Right forelimb (tissue), 1 donor: ENCODE data around the gene OSCAR.

Experiments
- DNase-seq: peaks from one replicate; pipeline ENCODE4 v3.0.0-alpha.2; 2018

The OSCAR gene

DNA sequence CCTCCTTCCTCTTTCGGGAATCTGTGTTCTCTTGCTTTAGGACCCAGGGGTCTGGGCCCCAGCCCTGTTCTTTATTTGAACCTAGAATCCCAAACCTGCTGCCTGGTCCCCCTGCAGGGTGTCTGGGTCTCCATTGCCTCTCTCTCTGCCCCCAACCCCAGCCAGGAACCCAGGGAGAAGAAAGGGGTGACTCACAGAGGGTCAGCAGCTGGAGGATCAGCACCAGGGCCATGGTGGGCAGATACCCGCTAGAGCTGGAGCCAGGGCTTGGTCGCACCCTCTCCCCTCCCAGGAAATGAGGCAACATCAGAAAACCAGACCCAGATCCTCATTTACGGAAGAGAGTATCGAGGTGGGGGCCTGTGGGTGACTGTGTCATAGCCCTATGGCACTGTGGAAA, at the start of gene OSCAR:
Gene OSCAR (minus strand): TSS at position 243 of the 400 bp plus-strand sequence. CDS start 11 bp downstream, at position 232.
- no peak for DNase-seq

DNA sequence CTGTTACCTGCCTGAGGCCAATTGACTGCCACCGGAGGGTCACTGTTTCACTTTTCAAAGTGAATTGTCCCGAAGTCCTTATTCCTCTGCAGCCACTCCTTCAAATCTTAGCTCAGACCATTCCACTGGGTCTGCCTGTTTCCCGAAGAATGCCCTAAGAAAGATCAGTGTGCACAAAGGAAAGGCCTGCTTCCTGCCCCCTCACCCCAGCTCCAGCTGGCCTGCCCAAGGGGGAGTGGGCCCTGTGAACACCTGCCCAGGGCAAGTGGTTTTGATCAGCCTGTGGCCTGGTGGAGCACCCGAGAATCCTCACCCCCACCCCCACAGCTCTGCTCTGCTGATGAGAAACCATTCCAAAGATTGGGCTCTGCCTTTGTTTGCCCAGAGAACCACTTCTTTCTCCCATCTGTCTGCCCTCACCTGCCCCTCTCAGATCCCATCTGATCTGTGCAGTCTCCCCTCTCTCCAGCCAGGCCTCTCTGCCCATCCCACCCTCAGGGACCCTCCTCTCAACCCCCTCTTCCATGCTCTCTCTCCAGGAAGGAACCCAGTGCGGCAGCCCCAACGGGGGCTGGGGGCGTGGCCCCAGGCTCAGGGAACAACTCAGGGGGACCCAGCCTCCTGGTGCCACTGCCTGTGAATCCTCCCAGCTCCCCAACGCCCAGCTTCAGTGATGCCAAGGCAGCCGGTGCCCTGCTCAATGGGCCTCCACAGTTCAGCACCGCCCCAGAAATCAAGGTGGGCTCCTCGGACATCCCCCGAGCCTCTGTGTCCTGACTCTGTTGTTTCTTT, 48.6 kb upstream of the OSCAR start:
- DNase-seq: no peak

GRCh38 chr19:54148158-54148557, 47.6 kb upstream of the OSCAR start:
- DNase-seq: no peak

DNA sequence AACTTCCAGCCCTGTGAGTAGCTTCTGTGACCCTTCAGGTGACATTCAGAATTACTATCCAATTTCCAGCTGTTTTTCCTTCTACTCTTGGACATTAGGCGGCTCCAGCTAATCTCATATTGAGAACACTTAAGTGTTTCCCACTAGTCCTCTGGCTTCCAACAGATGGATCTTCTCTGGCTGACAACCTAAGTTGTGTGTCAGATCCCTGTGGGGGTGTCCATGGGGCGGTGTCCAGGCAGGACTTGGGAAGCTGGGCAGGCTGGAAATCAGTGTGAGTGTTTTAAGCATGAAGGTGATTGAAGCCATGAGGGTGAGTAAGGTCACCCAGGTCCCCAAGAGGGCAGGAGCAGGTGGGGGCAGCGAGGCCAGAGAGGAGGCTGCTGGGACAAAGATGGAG, 47.1 kb upstream of the OSCAR start:
- no peak for DNase-seq

DNA sequence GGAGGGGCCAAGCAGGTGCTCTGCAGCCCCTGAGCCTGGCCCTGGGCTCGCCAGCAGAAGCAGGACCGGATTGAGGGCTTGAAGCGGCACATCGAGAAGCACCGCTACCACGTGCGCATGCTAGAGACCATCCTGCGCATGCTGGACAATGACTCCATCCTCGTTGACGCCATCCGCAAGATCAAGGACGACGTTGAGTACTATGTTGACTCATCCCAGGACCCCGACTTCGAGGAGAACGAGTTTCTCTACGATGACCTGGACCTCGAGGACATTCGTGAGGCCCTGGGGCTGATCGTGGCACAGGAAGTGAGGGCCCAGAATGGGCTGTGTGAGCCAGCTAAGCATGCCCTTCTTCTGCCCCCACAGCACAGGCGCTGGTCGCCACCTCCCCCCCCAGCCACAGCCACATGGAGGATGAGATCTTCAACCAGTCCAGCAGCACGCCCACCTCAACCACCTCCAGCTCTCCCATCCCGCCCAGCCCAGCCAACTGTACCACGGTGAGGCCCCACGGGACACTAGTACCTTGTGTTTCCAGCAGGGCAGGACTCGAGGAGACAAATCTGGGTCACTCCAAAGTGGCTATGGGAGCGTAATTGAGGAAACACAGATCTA, 45.0 kb upstream of the OSCAR start:
- DNase-seq: no peak

GRCh38 chr19:54142166-54142780, 41.7 kb upstream of the OSCAR start:
- DNase-seq: no peak

GRCh38 chr19:54141356-54141755, 40.8 kb upstream of the OSCAR start:
- no peak for DNase-seq

DNA sequence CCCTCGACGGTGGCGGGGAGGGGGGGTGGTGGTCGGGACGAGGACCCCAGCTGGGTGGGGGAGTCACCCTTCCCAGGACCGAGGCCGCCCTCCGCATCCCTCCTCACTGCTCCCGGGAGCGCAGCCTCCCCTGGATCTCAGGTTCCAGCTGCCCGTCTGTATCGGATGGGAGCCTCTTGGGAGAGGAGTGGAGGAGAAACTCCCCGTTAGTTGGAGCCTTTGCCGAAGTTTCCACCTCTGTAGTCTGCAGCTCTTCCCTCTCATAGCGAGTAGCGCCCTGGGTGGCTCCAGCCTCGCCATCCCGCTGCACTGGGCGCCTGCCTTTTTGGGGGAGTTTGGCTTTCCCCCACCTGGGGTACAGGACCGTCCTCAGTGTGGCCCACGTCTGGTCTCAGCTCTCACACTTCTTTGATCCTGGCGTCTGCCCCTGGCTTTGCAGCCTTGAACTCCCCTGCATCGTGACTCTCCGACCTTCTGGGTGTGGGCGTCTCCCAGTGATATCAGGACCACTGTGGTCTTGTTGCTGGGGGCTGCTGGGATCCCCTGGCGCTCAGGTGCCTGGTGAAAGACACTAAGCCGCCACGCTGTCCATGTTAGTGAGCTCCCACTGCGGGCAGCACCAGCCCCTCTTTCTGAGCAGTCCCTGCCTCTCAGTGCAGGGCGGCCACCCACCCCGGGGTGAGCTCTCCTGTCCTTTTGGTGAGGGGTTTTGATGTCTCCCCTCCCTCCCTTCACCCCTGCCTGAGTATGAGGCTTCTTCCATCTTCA, 38.1 kb upstream of the OSCAR start:
- DNase-seq: no peak

GRCh38 chr19:54137699-54138488, 37.3 kb upstream of the OSCAR start, which contains the start of gene CNOT3:
Gene CNOT3 (plus strand): TSS chr19:54137762. CDS start chr19:54142979, 5,217 bp downstream.
- DNase-seq: no peak

DNA sequence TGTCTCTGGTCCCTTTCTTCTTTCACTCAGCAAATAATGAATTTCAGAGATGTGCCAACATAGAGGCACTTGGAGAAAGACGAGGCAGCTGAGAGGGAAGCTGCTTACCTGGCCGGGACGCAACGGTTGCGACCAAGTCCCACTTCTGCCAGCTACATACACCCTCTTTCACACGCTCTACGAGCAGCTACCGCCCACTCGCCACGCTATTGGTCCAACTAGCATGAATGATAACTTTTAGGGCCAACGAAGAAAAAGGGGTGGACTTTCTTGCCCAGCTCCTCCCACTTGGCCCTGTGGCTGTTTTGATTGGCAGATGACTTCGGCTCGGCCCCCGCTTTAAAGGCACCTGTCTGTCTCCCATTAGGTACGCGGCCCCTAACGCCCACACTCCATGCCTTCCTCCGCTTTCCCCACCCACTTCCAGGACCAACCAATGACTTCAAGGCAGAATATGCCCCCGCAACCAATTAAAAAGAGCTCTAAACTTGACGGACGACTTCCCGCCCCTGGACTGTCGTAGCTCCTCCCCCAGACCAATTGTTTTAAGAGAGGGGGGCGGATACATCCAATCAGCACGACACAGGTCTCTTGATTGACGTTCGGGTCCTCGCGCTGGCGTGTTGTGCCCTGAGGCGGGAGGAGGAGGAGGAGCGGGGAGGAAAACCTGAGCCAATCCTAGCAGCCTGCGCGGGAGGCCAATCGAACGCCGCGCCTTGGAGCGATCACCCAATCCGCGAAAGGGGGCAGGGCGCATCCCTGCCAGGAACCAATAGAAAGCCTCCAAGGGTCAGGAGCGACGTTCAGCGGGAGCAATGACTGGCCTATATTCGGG, 36.5 kb upstream of the OSCAR start:
- peak; percentile 99 for DNase-seq

DNA sequence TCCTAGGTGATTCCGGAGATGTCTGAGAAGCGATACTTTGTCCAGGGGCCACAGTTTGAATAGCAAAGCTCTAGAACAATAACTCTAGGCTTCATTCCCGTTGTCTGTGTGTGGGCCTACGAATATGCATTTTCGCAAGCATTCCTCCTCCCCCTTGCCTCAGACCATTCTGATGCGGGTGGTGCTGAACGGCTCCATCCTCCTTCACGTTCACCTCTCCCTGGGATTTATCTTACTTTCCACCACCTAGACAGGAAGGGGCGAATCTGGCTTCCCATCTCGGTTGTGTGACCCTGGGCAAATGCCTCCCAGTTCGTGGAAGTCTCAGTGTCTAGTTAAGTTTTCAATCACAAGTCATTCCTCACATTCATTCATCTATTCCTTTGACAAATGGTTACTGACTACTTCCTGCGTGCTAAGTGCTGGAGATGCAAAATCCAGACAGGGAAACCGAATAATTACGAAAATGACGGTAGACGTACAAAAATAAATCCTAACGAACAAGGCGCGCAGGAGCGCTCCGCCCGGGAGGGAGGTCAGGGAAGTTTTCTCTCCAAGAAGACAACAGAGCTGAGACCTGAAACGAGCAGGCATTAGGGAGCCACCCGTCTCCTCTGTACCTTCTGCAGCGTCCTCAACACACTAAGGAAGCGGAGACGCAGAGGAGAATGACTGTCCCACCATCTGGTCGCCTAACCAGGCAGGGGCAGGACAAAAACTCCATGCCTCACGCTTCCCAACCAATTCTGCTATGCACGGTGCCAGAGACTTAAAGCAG, 35.7 kb upstream of the OSCAR start:
- DNase-seq: no peak

GRCh38 chr19:54133957-54134590, 33.5 kb upstream of the OSCAR start:
- DNase-seq: no peak

DNA sequence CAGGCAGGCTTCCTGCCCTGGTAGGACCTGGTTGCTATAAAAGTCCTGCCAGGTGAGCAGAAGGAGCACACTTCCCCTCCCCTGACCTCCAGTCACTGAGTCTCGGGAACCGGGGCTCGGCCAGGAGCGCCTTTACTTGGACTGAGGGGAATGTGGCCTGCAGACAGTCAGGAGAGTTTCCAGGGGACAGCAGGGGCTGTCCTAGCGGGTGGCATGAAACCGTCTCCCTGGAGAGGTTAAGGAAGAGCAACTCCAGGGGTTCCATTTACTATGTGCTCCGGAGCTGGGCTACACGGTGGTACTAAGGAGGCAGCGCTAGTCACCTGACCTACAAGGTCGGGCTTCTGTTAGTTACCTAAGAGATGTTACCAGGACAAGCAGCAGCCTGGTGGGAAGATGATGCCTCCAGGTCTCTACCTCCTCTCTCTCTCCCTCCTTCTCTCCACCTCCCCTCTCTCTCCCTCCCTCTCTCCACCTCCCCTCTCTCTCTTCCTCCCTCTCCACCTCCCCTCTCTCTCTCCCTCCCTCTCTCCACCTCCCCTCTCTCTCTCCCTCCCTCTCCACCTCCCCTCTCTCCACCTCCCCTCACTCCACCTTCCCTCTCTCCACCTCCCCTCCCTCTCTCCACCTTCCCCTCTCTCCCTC, 32.8 kb upstream of the OSCAR start:
- DNase-seq: peak; percentile 72

DNA sequence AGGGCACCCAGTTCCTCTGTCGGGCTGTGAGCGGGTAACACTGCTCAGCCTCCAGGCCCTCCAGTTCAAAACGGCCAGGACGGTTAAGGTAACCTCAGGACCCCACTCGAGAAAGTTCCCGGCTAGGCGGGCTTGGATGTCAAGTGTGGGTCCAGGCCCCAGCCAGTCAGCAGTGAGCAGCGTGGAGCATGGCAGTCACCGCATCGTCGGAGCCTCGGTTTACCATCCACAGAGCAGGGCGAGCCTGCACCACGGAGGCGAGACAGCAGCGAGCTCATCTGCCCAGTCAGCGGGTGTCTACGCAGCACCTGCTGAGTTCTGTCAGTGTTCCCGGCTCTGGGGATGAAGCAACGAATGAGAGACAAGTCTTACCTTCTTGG, 29.0 kb upstream of the OSCAR start:
- DNase-seq: no peak

GRCh38 chr19:54128796-54129616, 28.4 kb upstream of the OSCAR start:
- DNase-seq: no peak

- DNase-seq: no peak
Measured at GRCh38 chr19:54128441-54128725, 27.8 kb upstream of the OSCAR start.

- no peak for DNase-seq
Measured at GRCh38 chr19:54127688-54128440, 27.3 kb upstream of the OSCAR start.

DNA sequence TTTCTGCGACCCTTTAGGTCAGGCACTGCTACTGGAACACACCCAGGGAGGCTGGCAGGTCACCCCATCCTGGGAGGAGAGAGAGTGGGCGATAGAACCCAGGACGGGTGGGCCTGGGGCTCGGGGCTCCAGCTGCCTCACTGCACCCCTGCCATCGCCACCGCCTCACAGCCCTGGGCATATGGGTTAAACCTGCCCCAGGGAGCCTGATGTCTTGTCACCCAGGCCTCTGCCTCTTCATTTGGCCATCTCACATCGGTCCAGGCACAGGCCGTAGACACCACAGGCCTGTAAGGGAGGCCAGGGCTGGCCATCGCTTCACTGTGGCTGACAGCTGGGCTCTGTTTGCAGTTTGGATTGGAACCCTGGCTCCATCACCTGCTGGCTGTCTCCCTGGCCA, 25.1 kb upstream of the OSCAR start:
- DNase-seq: no peak
